Astrocyte (in vitro differentiated cells and primary cell): ENCODE data around the gene FBXO8. TPM values are rescaled to one million over a fixed set of nuclear protein-coding genes. Genes with fewer than 3 reads are reported as not detected.

ENCODE experiments used
- DNase-seq: peaks from one replicate; pipeline ENCODE4 v3.0.0-alpha.2; 2010; ENCODE audit warnings: low read depth
- FAIRE-seq: peaks from 2 replicates; lab custom pipeline; 2011; peaks lifted over from hg19 to GRCh38; lab: Jason Lieb, UNC
- H2AFZ ChIP-seq: 2 replicates; pipeline ENCODE4 v1.6.0; 2012; ENCODE audit warnings: low read depth, low read length, inconsistent platforms
- H3K27ac ChIP-seq: 2 replicates; pipeline ENCODE4 v1.5.1; 2011; ENCODE audit warnings: low read depth, low read length, inconsistent platforms
- H3K27me3 ChIP-seq: 2 replicates; pipeline ENCODE4 v1.6.0; 2011; ENCODE audit warnings: low read length, inconsistent platforms; ENCODE audit not compliant: insufficient read depth
- H3K36me3 ChIP-seq: 2 replicates; pipeline ENCODE4 v1.5.1; 2011; ENCODE audit warnings: low read length, inconsistent platforms; ENCODE audit not compliant: insufficient read depth
- H3K4me1 ChIP-seq: 2 replicates; pipeline ENCODE4 v1.5.1; 2011; ENCODE audit warnings: low read length, inconsistent platforms; ENCODE audit not compliant: insufficient read depth
- H3K4me2 ChIP-seq: 2 replicates; pipeline ENCODE4 v1.6.0; 2012; ENCODE audit warnings: low read length, inconsistent platforms
- H3K4me3 ChIP-seq: 2 replicates; pipeline ENCODE4 v1.5.1; 2011; ENCODE audit warnings: low read depth, mild to moderate bottlenecking, low read length, inconsistent platforms; ENCODE audit not compliant: insufficient read depth
- H3K79me2 ChIP-seq: 2 replicates; pipeline ENCODE4 v1.6.0; 2012; ENCODE audit warnings: mild to moderate bottlenecking, low read length, inconsistent platforms; ENCODE audit not compliant: insufficient read depth
- H3K9ac ChIP-seq: 2 replicates; pipeline ENCODE4 v1.6.0; 2012; ENCODE audit warnings: mild to moderate bottlenecking, low read length, inconsistent platforms
- H3K9me3 ChIP-seq: 2 replicates; pipeline ENCODE4 v1.5.1; 2012; ENCODE audit warnings: low read depth, mild to moderate bottlenecking, low read length, inconsistent platforms; ENCODE audit not compliant: insufficient read depth
- H4K20me1 ChIP-seq: 2 replicates; pipeline ENCODE4 v1.6.0; 2012; ENCODE audit warnings: low read length, inconsistent platforms; ENCODE audit not compliant: insufficient read depth
- H3K27ac Mint-ChIP-seq: one replicate; pipeline ENCODE4 v1.8.0; 2021; ENCODE audit warnings: mild to moderate bottlenecking, mixed read lengths; ENCODE audit not compliant: unreplicated experiment
- H3K27me3 Mint-ChIP-seq: one replicate; pipeline ENCODE4 v1.8.0; 2021; ENCODE audit warnings: low read depth, mixed read lengths; ENCODE audit not compliant: unreplicated experiment
- H3K36me3 Mint-ChIP-seq: one replicate; pipeline ENCODE4 v1.8.0; 2021; ENCODE audit warnings: low read depth, mixed read lengths; ENCODE audit not compliant: unreplicated experiment
- H3K4me1 Mint-ChIP-seq: one replicate; pipeline ENCODE4 v1.8.0; 2021; ENCODE audit warnings: low read depth, mixed read lengths; ENCODE audit not compliant: unreplicated experiment
- H3K4me3 Mint-ChIP-seq: one replicate; pipeline ENCODE4 v1.8.0; 2021; ENCODE audit warnings: mild to moderate bottlenecking, moderate library complexity, mixed read lengths; ENCODE audit not compliant: unreplicated experiment
- H3K9me3 Mint-ChIP-seq: one replicate; pipeline ENCODE4 v1.8.0; 2021; ENCODE audit warnings: mild to moderate bottlenecking, mixed read lengths; ENCODE audit not compliant: unreplicated experiment
- EZH2 ChIP-seq: IDR thresholded peaks from 2 replicates; pipeline ENCODE4 v1.6.1; 2012; ENCODE audit warnings: mild to moderate bottlenecking, low read length, inconsistent platforms; ENCODE audit not compliant: insufficient read depth
- total RNA-seq: library from RNA; stranded (reverse); gene quantifications from 2 replicates; pipeline ENCODE4 v1.2.1, GENCODE V29; 2021
- TF ChIP-seq, protein P1 (sequence below): IDR thresholded peaks from 2 replicates; pipeline ENCODE4 v1.5.1; 2011; ENCODE audit warnings: low read depth, mild to moderate bottlenecking, inconsistent platforms, low read length, moderate library complexity; ENCODE audit not compliant: insufficient read depth

The FBXO8 gene
- total RNA-seq, 1 donor from 2014 or later, result 13.1 TPM

DNA sequence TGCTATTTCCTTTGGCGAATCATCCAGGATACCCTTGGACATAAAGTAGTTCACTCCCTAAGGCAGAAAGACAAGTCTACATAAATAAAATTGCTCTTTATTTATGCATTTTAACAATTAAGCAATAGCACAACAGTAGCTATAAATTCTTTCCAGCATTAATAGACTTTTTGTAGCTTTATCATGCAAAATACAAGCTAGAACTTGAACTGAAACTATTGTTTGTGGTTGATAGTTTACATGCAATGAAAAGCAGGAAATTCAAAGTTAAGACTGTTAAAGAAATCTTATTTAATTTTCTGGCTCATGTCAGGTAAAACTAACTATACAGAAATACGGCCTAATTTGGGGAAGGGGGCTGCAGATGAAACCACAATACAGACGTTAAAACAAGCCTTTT lies 42.3 kb downstream of the FBXO8 start:
- TF ChIP-seq, protein P1, sequence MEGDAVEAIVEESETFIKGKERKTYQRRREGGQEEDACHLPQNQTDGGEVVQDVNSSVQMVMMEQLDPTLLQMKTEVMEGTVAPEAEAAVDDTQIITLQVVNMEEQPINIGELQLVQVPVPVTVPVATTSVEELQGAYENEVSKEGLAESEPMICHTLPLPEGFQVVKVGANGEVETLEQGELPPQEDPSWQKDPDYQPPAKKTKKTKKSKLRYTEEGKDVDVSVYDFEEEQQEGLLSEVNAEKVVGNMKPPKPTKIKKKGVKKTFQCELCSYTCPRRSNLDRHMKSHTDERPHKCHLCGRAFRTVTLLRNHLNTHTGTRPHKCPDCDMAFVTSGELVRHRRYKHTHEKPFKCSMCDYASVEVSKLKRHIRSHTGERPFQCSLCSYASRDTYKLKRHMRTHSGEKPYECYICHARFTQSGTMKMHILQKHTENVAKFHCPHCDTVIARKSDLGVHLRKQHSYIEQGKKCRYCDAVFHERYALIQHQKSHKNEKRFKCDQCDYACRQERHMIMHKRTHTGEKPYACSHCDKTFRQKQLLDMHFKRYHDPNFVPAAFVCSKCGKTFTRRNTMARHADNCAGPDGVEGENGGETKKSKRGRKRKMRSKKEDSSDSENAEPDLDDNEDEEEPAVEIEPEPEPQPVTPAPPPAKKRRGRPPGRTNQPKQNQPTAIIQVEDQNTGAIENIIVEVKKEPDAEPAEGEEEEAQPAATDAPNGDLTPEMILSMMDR, result no peak
- no peak for TF ChIP-seq EZH2
- Histone ChIP-seq H3K4me3 (no peak overlapping the region), H2AFZ (no peak overlapping the region), H3K27ac (no peak overlapping the region), H3K4me2 (no peak overlapping the region), H3K36me3 (peaks cover 4% of the 10 kb centered on the region), H3K9me3 (no peaks in the 10 kb centered on the region), H3K9ac (no peak overlapping the region), H3K79me2 (no peaks in the 10 kb centered on the region), H4K20me1 (no peaks in the 10 kb centered on the region), H3K27me3 (no peaks in the 10 kb centered on the region), H3K4me1 (no peaks in the 10 kb centered on the region)
- H3K9me3 Mint-ChIP-seq, result no peaks in the 10 kb centered on the region
- no peak overlapping the region for H3K4me3 Mint-ChIP-seq
- no peak overlapping the region for H3K27ac Mint-ChIP-seq
- peaks cover 7% of the 10 kb centered on the region for H3K4me1 Mint-ChIP-seq
- FAIRE-seq (peak; percentile 26), DNase-seq (no peak)
- no peaks in the 10 kb centered on the region for H3K27me3 Mint-ChIP-seq
- H3K36me3 Mint-ChIP-seq, result no peaks in the 10 kb centered on the region

DNA sequence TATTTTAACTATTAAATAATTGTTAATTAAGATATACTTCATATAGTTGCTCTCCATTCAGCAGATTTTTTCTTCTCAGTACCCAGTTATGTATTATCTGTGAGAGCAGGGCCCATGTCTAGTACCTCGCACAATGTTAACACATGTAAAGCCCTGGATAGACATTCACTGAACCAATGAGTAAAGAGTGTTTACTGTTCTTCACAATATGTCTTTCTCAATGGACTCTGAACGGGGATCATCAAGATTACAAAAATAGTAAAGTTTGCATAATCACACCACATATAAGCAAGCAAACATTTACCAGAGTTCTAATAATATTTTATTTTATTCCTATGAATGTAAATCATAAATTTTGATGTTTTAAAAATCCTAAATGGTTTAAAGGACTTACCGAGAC lies 47.1 kb downstream of the FBXO8 start:
- Histone ChIP-seq H3K36me3 (peaks cover 4% of the 10 kb centered on the region), H3K27me3 (no peaks in the 10 kb centered on the region), H3K4me1 (no peaks in the 10 kb centered on the region), H3K4me2 (no peak overlapping the region), H3K9me3 (no peaks in the 10 kb centered on the region), H3K4me3 (no peak overlapping the region), H3K9ac (no peak overlapping the region), H3K79me2 (no peaks in the 10 kb centered on the region), H4K20me1 (no peaks in the 10 kb centered on the region), H3K27ac (no peak overlapping the region), H2AFZ (no peak overlapping the region)
- FAIRE-seq, result no peak
- TF ChIP-seq, protein P1, result no peak
- no peak for TF ChIP-seq EZH2
- H3K27me3 Mint-ChIP-seq, result no peaks in the 10 kb centered on the region
- no peaks in the 10 kb centered on the region for H3K36me3 Mint-ChIP-seq
- H3K4me1 Mint-ChIP-seq, result no peaks in the 10 kb centered on the region
- DNase-seq, result no peak
- no peak overlapping the region for H3K4me3 Mint-ChIP-seq
- no peaks in the 10 kb centered on the region for H3K9me3 Mint-ChIP-seq
- H3K27ac Mint-ChIP-seq, result no peak overlapping the region

DNA sequence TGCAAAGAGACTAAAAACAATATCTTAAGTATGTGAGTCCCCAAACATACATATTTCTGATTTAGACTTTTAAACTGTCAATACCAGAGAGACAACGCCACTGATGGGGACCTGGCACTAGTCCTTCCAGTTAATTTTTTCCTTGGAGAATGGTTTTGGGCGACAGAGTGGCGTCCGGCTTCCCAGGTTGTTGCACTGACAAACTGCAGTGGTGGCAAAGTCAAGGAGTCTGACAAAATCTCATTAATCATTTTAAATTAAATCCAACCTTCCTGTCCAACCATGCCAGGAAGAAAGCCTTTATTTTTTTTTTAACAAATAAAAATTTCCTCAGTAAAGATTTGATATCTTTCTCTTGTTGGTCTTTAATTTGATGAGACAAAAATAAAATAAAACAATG lies 52.8 kb downstream of the FBXO8 start:
- H3K36me3 ChIP-seq, result no peaks in the 10 kb centered on the region
- no peaks in the 10 kb centered on the region for H3K9me3 ChIP-seq
- no peaks in the 10 kb centered on the region for H3K36me3 Mint-ChIP-seq
- H3K9me3 Mint-ChIP-seq, result no peaks in the 10 kb centered on the region
- no peak overlapping the region for H3K4me2 ChIP-seq
- H3K27ac Mint-ChIP-seq, result no peak overlapping the region
- no peaks in the 10 kb centered on the region for H4K20me1 ChIP-seq
- no peak for DNase-seq
- no peak for FAIRE-seq
- H2AFZ ChIP-seq, result no peak overlapping the region
- no peak overlapping the region for H3K9ac ChIP-seq
- no peak overlapping the region for H3K4me3 ChIP-seq
- H3K79me2 ChIP-seq, result no peaks in the 10 kb centered on the region
- H3K27me3 ChIP-seq, result peaks cover 4% of the 10 kb centered on the region
- H3K4me1 Mint-ChIP-seq, result no peaks in the 10 kb centered on the region
- H3K27ac ChIP-seq, result no peak overlapping the region
- H3K4me1 ChIP-seq, result no peaks in the 10 kb centered on the region
- TF ChIP-seq EZH2, result no peak
- TF ChIP-seq, protein P1, result no peak
- H3K27me3 Mint-ChIP-seq, result peaks cover 16% of the 10 kb centered on the region
- no peak overlapping the region for H3K4me3 Mint-ChIP-seq
